H1 (cell line): ENCODE measurements around the gene TMEM44. TPM values are rescaled to one million over a fixed set of nuclear protein-coding genes. Genes with fewer than 3 reads are reported as not detected.

Source experiments
- CTCF ChIA-PET: fragments of 300-600 bp; sonication (Branson Sonifier 250); formaldehyde crosslinking; loops from one replicate; lab custom pipeline; 2021; ENCODE audit not compliant: partially characterized antibody; lab: Charles Lee
- POLR2A ChIA-PET: fragments of 300-600 bp; sonication (Branson Sonifier 250); formaldehyde crosslinking; loops from one replicate; lab custom pipeline; 2021; ENCODE audit warnings: inconsistent platforms; ENCODE audit not compliant: partially characterized antibody; lab: Charles Lee
- DNase-seq, 2 experiments: peaks; one replicate each; pipeline versions ENCODE4 v3.0.0 to v3.0.0-alpha.2; 2010 to 2022; ENCODE audit warnings: low spot score in 2 of 2, low read depth in 1 of 2, mixed read lengths in 1 of 2
- FAIRE-seq: peaks from 2 replicates; lab custom pipeline; 2011; peaks lifted over from hg19 to GRCh38; lab: Jason Lieb, UNC
- H2AFZ ChIP-seq: 2 replicates; pipeline ENCODE4 v1.8.1; 2012; ENCODE audit warnings: low read length, inconsistent platforms
- H2AK5ac ChIP-seq: 2 replicates; pipeline ENCODE4 v1.6.1; 2013; ENCODE audit warnings: low read depth, low read length
- H2BK120ac ChIP-seq: replicated peaks from 2 replicates; pipeline ENCODE3; 2013; ENCODE audit warnings: low read depth, low read length, inconsistent platforms
- H2BK12ac ChIP-seq: 2 replicates; pipeline ENCODE4 v1.6.1; 2013; ENCODE audit warnings: low read depth, low read length
- H2BK15ac ChIP-seq: 2 replicates; pipeline ENCODE4 v1.6.1; 2013; ENCODE audit warnings: low read length
- H2BK20ac ChIP-seq: 2 replicates; pipeline ENCODE4 v1.6.1; 2013; ENCODE audit warnings: low read length
- H2BK5ac ChIP-seq: 2 replicates; pipeline ENCODE4 v1.6.1; 2013; ENCODE audit warnings: low read depth, low read length
- H3K14ac ChIP-seq: 2 replicates; pipeline ENCODE4 v1.6.1; 2013; ENCODE audit warnings: inconsistent platforms; ENCODE audit not compliant: insufficient read length
- H3K18ac ChIP-seq: 2 replicates; pipeline ENCODE4 v1.6.1; 2013; ENCODE audit warnings: low read length; ENCODE audit errors: extremely low read depth
- H3K23ac ChIP-seq: 2 replicates; pipeline ENCODE4 v1.6.1; 2013; ENCODE audit warnings: inconsistent platforms; ENCODE audit not compliant: insufficient read length
- H3K23me2 ChIP-seq: 2 replicates; pipeline ENCODE4 v1.6.1; 2013; ENCODE audit warnings: low read depth, low read length
- H3K27ac ChIP-seq: 2 replicates; pipeline ENCODE4 v1.6.1; 2011; ENCODE audit warnings: low read depth, low read length, inconsistent platforms
- H3K27me3 ChIP-seq, 4 experiments: replicated peaks in 1 of 4; 1 replicate in 1 of 4; 2 replicates in 3 of 4; pipeline versions ENCODE4 v1.6.1 to v1.8.1; 2011 to 2013; ENCODE audit warnings: low read length in 3 of 4, mild to moderate bottlenecking in 3 of 4, inconsistent platforms in 2 of 4, mixed read lengths in 2 of 4, moderate library complexity in 1 of 4; ENCODE audit not compliant: control insufficient read depth in 3 of 4, insufficient read depth in 3 of 4; ENCODE audit errors: extremely low read depth in 1 of 4
- H3K36me3 ChIP-seq, 4 experiments: 2 replicates each; pipeline versions ENCODE4 v1.6.1 to v1.8.1; 2011 to 2013; ENCODE audit warnings: mild to moderate bottlenecking in 4 of 4, low read length in 3 of 4, moderate library complexity in 2 of 4, control low read depth in 1 of 4, inconsistent platforms in 1 of 4; ENCODE audit not compliant: insufficient read depth in 4 of 4, control insufficient read depth in 2 of 4
- H3K4ac ChIP-seq: replicated peaks from 2 replicates; pipeline ENCODE3; 2013; ENCODE audit warnings: low read length, low read depth, mixed read lengths, inconsistent platforms; ENCODE audit not compliant: insufficient read length
- H3K4me1 ChIP-seq, 4 experiments: replicated peaks in 1 of 4; 1 replicate in 1 of 4; 2 replicates in 3 of 4; pipeline versions ENCODE4 v1.6.1 to v1.8.1; 2011 to 2013; ENCODE audit warnings: low read length in 3 of 4, inconsistent platforms in 2 of 4, mixed read lengths in 1 of 4; ENCODE audit not compliant: insufficient read depth in 4 of 4, control insufficient read depth in 3 of 4
- H3K4me2 ChIP-seq, 2 experiments: 2 replicates each; pipeline versions ENCODE4 v1.6.1 to v1.8.1; 2011 to 2013; ENCODE audit warnings: low read depth in 2 of 2, low read length in 2 of 2, control low read depth in 1 of 2, inconsistent platforms in 1 of 2, mild to moderate bottlenecking in 1 of 2; ENCODE audit not compliant: insufficient read depth in 1 of 2
- H3K4me3 ChIP-seq, 4 experiments: fragments of 200-600, 300-600 bp in 1 of 4; sonication (generic), shearing (Covaris generic), sonication (Bioruptor Twin) in 1 of 4; 2 replicates each; pipeline versions ENCODE4 v1.5.1 to v1.8.1; 2011 to 2016; ENCODE audit warnings: low read length in 4 of 4, low read depth in 3 of 4, control low read depth in 2 of 4, inconsistent platforms in 2 of 4, mild to moderate bottlenecking in 2 of 4, mixed read lengths in 1 of 4, moderate library complexity in 1 of 4; ENCODE audit not compliant: insufficient read depth in 2 of 4; ENCODE audit errors: extremely low read depth in 1 of 4
- H3K56ac ChIP-seq: replicated peaks from 2 replicates; pipeline ENCODE3; 2013; ENCODE audit warnings: low read depth, mild to moderate bottlenecking, mixed read lengths, low read length, inconsistent platforms; ENCODE audit not compliant: insufficient read length
- H3K79me1 ChIP-seq: 2 replicates; pipeline ENCODE4 v1.6.1; 2013; ENCODE audit warnings: low read depth, low read length, control low read depth
- H3K79me2 ChIP-seq, 2 experiments: 2 replicates each; pipeline versions ENCODE4 v1.6.1 to v1.8.1; 2012 to 2013; ENCODE audit warnings: low read length in 2 of 2, mild to moderate bottlenecking in 2 of 2, inconsistent platforms in 1 of 2; ENCODE audit not compliant: insufficient read depth in 2 of 2, control insufficient read depth in 1 of 2
- H3K9ac ChIP-seq, 4 experiments: replicated peaks in 1 of 4; 1 replicate in 1 of 4; 2 replicates in 3 of 4; pipeline versions ENCODE4 v1.6.1 to v1.8.1; 2011 to 2013; ENCODE audit warnings: low read depth in 3 of 4, low read length in 3 of 4, control low read depth in 2 of 4, mild to moderate bottlenecking in 2 of 4, moderate library complexity in 2 of 4, inconsistent platforms in 1 of 4; ENCODE audit errors: extremely low read depth in 1 of 4
- H3K9me3 ChIP-seq, 2 experiments: 2 replicates each; pipeline versions ENCODE4 v1.6.1 to v1.8.1; 2012 to 2013; ENCODE audit warnings: mild to moderate bottlenecking in 2 of 2, moderate library complexity in 2 of 2, control low read depth in 1 of 2, inconsistent platforms in 1 of 2, low read depth in 1 of 2, low read length in 1 of 2, mixed read lengths in 1 of 2; ENCODE audit not compliant: insufficient read depth in 2 of 2
- H4K20me1 ChIP-seq, 2 experiments: replicated peaks in 1 of 2; 2 replicates each; pipeline versions ENCODE3 to v1.8.1; 2011 to 2013; ENCODE audit warnings: inconsistent platforms in 2 of 2, low read length in 2 of 2, mild to moderate bottlenecking in 1 of 2; ENCODE audit not compliant: insufficient read depth in 2 of 2, control insufficient read depth in 1 of 2
- H4K5ac ChIP-seq: 2 replicates; pipeline ENCODE4 v1.6.1; 2013; ENCODE audit warnings: low read length, low read depth, mixed read lengths, inconsistent platforms; ENCODE audit not compliant: insufficient read length
- H4K8ac ChIP-seq: 2 replicates; pipeline ENCODE4 v1.8.0; 2013; ENCODE audit warnings: mild to moderate bottlenecking, moderate library complexity, low read length, inconsistent platforms; ENCODE audit not compliant: insufficient read depth; ENCODE audit errors: extremely low read depth
- H4K91ac ChIP-seq: replicated peaks from 2 replicates; pipeline ENCODE3; 2013; ENCODE audit warnings: low read length, mixed read lengths, inconsistent platforms; ENCODE audit not compliant: insufficient read length
- BACH1 ChIP-seq: IDR thresholded peaks from 2 replicates; pipeline ENCODE4 v1.6.1; 2012; ENCODE audit warnings: low read length, improper control_type of control experiment
- MAFK ChIP-seq: IDR thresholded peaks from 2 replicates; pipeline ENCODE4 v1.6.1; 2012; ENCODE audit warnings: low read depth, mild to moderate bottlenecking, improper control_type of control experiment, low read length
- POLR2AphosphoS5 ChIP-seq: IDR thresholded peaks from 2 replicates; pipeline ENCODE4 v1.6.1; 2011; ENCODE audit warnings: low read depth, low read length
- WGBS, 2 experiments: shearing (Covaris generic) in 1 of 2; methylation state at CpG; one replicate each; pipeline versions ENCODE4 v1.1.6 to v1.1.7; 2013 to 2015; ENCODE audit warnings: low lambda C conversion rate in 2 of 2, mixed read lengths in 2 of 2, inconsistent platforms in 1 of 2, low coverage in 1 of 2, missing lambda C conversion rate in 1 of 2; ENCODE audit not compliant: insufficient replicate concordance in 2 of 2, insufficient coverage in 1 of 2, insufficient read length in 1 of 2; ENCODE audit errors: extremely low coverage in 1 of 2, missing lambda C conversion rate in 1 of 2; 5-methylcytosine and 5-hydroxymethylcytosine counted together
- polyA plus RNA-seq, 7 experiments: library from polyadenylated mRNA; depleted of rRNA in 3 of 7; stranded (reverse) in 5 of 7; unstranded in 2 of 7; fragments of >200 nt in 5 of 7; fragments of 200-250 nt in 2 of 7; gene quantifications; 1 replicate in 5 of 7; 2 replicates in 1 of 7; 4 replicates in 1 of 7; pipeline versions ENCODE4 v1.2.1 to v1.2.3, GENCODE V29; 2011 to 2013; ENCODE audit warnings: missing spikeins in 2 of 7, mixed read lengths in 2 of 7
- total RNA-seq: library from RNA; stranded (reverse); fragmentation: NEBNext Ultra II Directional; extraction: Animal tissue kit (Norgen Biotek cat#: 25700); gene quantifications from 2 replicates; pipeline ENCODE4 v1.2.1, GENCODE V29; 2021

TMEM44 gene
- total and polyA plus RNA-seq, 2 of the 8 experiments (the other 6 are each of a cell fraction or from before 2014, with no cell fraction given): 14.0 to 16.7 TPM

GRCh38 chr3:194552327-194552949 is 80.8 kb downstream of the TMEM44 start:
- no peaks in the 10 kb centered on the region for H3K9me3 ChIP-seq
- H2BK15ac ChIP-seq: no peak overlapping the region
- no peaks in the 10 kb centered on the region for H3K23me2 ChIP-seq
- H3K56ac ChIP-seq: no peak overlapping the region
- H3K27ac ChIP-seq: no peak overlapping the region
- no peak overlapping the region for H4K5ac ChIP-seq
- H2BK5ac ChIP-seq: no peak overlapping the region
- no peaks in the 10 kb centered on the region for H3K79me1 ChIP-seq
- no peak overlapping the region for H3K4me2 ChIP-seq
- TF ChIP-seq POLR2AphosphoS5: no peak
- TF ChIP-seq MAFK: peak; percentile 68
- peak; percentile 92 for TF ChIP-seq BACH1
- TF ChIP-seq, all 59 proteins: peak for 2
- Histone ChIP-seq H4K8ac (no peak overlapping the region), H3K36me3 (no peaks in the 10 kb centered on the region), H3K18ac (no peak overlapping the region), H4K91ac (no peak overlapping the region), H2BK20ac (no peak overlapping the region), H2AK5ac (no peak overlapping the region), H3K4ac (no peak overlapping the region), H3K27me3 (no peaks in the 10 kb centered on the region), H3K4me3 (no peak overlapping the region), H3K23ac (no peak overlapping the region), H3K79me2 (no peaks in the 10 kb centered on the region), H3K4me1 (peaks cover 0 to 7% (median 2%) of the 10 kb centered on the region in 4 experiments; a peak in 3 of 7 replicates), H2BK120ac (no peak overlapping the region), H3K14ac (no peak overlapping the region), H4K20me1 (no peaks in the 10 kb centered on the region), H3K9ac (no peak overlapping the region), H2BK12ac (no peak overlapping the region), H2AFZ (no peak overlapping the region)
- DNase-seq (no peak), FAIRE-seq (no peak)
- CTCF ChIA-PET: interaction anchor here (1.4 kb wide), 1 partner anchor 37 kb away, joined by 4 read pairs; no protein-coding TSS in a partner anchor
- 97% methylated on average over 8 of the region's 8 CpGs; no CpG with 5 or more reads in 1 of the 2 experiments for WGBS, 2 experiments
- POLR2A ChIA-PET: no interaction called here
